Smooth muscle cell (in vitro differentiated cells): ENCODE results near the gene GPR152. TPM values are rescaled to one million over a fixed set of nuclear protein-coding genes. Genes with fewer than 3 reads are reported as not detected.

Source experiments
- DNase-seq: peaks from one replicate; lab custom pipeline; 2025; ENCODE audit not compliant: unreplicated experiment; lab: John Stamatoyannopoulos, UW
- H2AFZ ChIP-seq: fragments of 200-600 bp; sonication (generic); 2 replicates; pipeline ENCODE4 v1.6.0; 2016; ENCODE audit warnings: antibody characterized with exemption, low read depth, mild to moderate bottlenecking
- H3F3A ChIP-seq: fragments of 200-600 bp; sonication (generic); 2 replicates; pipeline ENCODE4 v1.6.0; 2017; ENCODE audit warnings: antibody characterized with exemption, low read depth
- H3K27ac ChIP-seq: fragments of 200-600 bp; sonication (generic); 2 replicates; pipeline ENCODE4 v1.5.1; 2016; ENCODE audit warnings: low read depth, mild to moderate bottlenecking
- H3K27me3 ChIP-seq: fragments of 200-600 bp; sonication (generic); 2 replicates; pipeline ENCODE4 v1.6.1; 2016; ENCODE audit warnings: low read depth, mild to moderate bottlenecking
- H3K36me3 ChIP-seq: fragments of 200-600 bp; sonication (generic); 2 replicates; pipeline ENCODE4 v1.5.1; 2016; ENCODE audit warnings: low read depth
- H3K4me1 ChIP-seq: fragments of 200-600 bp; sonication (generic); 2 replicates; pipeline ENCODE4 v1.5.1; 2016; ENCODE audit warnings: low read depth
- H3K4me2 ChIP-seq: fragments of 200-600 bp; sonication (generic); 2 replicates; pipeline ENCODE4 v1.6.0; 2016; ENCODE audit warnings: mild to moderate bottlenecking
- H3K4me3 ChIP-seq: fragments of 200-600 bp; sonication (generic); 2 replicates; pipeline ENCODE4 v1.5.1; 2016; ENCODE audit warnings: mild to moderate bottlenecking
- H3K79me2 ChIP-seq: fragments of 200-600 bp; sonication (generic); 2 replicates; pipeline ENCODE4 v1.6.0; 2016; ENCODE audit warnings: low read depth, mild to moderate bottlenecking
- H3K9ac ChIP-seq: fragments of 200-600 bp; sonication (generic); 2 replicates; pipeline ENCODE4 v1.6.0; 2016; ENCODE audit warnings: low read depth
- H3K9me3 ChIP-seq: fragments of 200-600 bp; sonication (generic); replicated peaks from 2 replicates; pipeline ENCODE4 v1.5.1; 2016; ENCODE audit warnings: low read depth
- H4K20me1 ChIP-seq: fragments of 200-600 bp; sonication (generic); 2 replicates; pipeline ENCODE4 v1.6.0; 2016; ENCODE audit warnings: low read depth
- CTCF ChIP-seq: fragments of 200-600 bp; sonication (generic); IDR thresholded peaks from 2 replicates; pipeline ENCODE4 v1.5.1; 2017; ENCODE audit warnings: borderline replicate concordance, mild to moderate bottlenecking, antibody characterized with exemption; ENCODE audit not compliant: insufficient read depth, poor library complexity, severe bottlenecking
- WGBS: methylation state at CpG from one replicate; pipeline ENCODE4 v1.1.7; 2016; ENCODE audit warnings: low lambda C conversion rate; 5-methylcytosine and 5-hydroxymethylcytosine counted together
- polyA plus RNA-seq: library from polyadenylated mRNA; unstranded; fragments of >200 nt; fragmentation: Nextera tagmentation; extraction: Ambion mirVana; gene quantifications from 2 replicates; pipeline ENCODE4 v1.2.1, GENCODE V29; 2016
- total RNA-seq: library from RNA; depleted of rRNA; stranded (reverse); fragments of >200 nt; gene quantifications from 2 replicates; pipeline ENCODE4 v1.2.3, GENCODE V29; 2014

GPR152 gene
- total and polyA plus RNA-seq, 2 experiments from 2014 or later = 0.27 TPM; not detected in 1

GRCh38 chr11:67492069-67492727 lies 39.7 kb upstream of the GPR152 start:
- Histone ChIP-seq H3K36me3 (no peaks in the 10 kb centered on the region), H3K4me2 (no peak overlapping the region), H3F3A (no peaks in the 10 kb centered on the region), H4K20me1 (no peaks in the 10 kb centered on the region), H3K4me1 (no peaks in the 10 kb centered on the region), H3K4me3 (no peak overlapping the region), H3K27me3 (no peaks in the 10 kb centered on the region), H3K9me3 (no peaks in the 10 kb centered on the region), H3K9ac (no peak overlapping the region), H3K27ac (no peak overlapping the region), H2AFZ (no peak overlapping the region), H3K79me2 (no peaks in the 10 kb centered on the region)
- 96% methylated on average over 19 of the region's 19 CpGs for WGBS
- DNase-seq = no peak
- TF ChIP-seq CTCF = no peak

- no peaks in the 10 kb centered on the region for H4K20me1 ChIP-seq
- H2AFZ ChIP-seq = no peak overlapping the region
- no peak overlapping the region for H3K27ac ChIP-seq
- WGBS = 97% methylated on average over 23 of the region's 24 CpGs
- no peak for TF ChIP-seq CTCF
- no peak overlapping the region for H3K4me2 ChIP-seq
- H3F3A ChIP-seq = no peaks in the 10 kb centered on the region
- no peak for DNase-seq
- no peaks in the 10 kb centered on the region for H3K27me3 ChIP-seq
- H3K9ac ChIP-seq = no peak overlapping the region
- H3K9me3 ChIP-seq = no peaks in the 10 kb centered on the region
- no peaks in the 10 kb centered on the region for H3K36me3 ChIP-seq
- H3K4me1 ChIP-seq = no peaks in the 10 kb centered on the region
- no peak overlapping the region for H3K4me3 ChIP-seq
- no peaks in the 10 kb centered on the region for H3K79me2 ChIP-seq
Measured at GRCh38 chr11:67491276-67492068, 38.9 kb upstream of the GPR152 start.

GRCh38 chr11:67490727-67491065 lies 38.2 kb upstream of the GPR152 start:
- H3K4me1 ChIP-seq = no peaks in the 10 kb centered on the region
- no peaks in the 10 kb centered on the region for H3K9me3 ChIP-seq
- H4K20me1 ChIP-seq = no peaks in the 10 kb centered on the region
- TF ChIP-seq CTCF = no peak
- no peaks in the 10 kb centered on the region for H3F3A ChIP-seq
- no peaks in the 10 kb centered on the region for H3K79me2 ChIP-seq
- 96% methylated on average over 15 of the region's 15 CpGs for WGBS
- H3K36me3 ChIP-seq = no peaks in the 10 kb centered on the region
- no peaks in the 10 kb centered on the region for H3K27me3 ChIP-seq
- no peak overlapping the region for H3K27ac ChIP-seq
- no peak overlapping the region for H3K4me3 ChIP-seq
- no peak overlapping the region for H2AFZ ChIP-seq
- no peak for DNase-seq
- H3K4me2 ChIP-seq = no peak overlapping the region
- no peak overlapping the region for H3K9ac ChIP-seq
